Liver (tissue), 3 donors: ENCODE results near the gene SRC.

ENCODE experiments used
- GABPA ChIP-seq, 2 donors: IDR thresholded peaks in 1 of 2; conservative IDR thresholded peaks in 1 of 2; 2 replicates each; pipeline ENCODE4 v1.6.1; 2016; ENCODE audit warnings: antibody characterized with exemption in 2 of 2, mild to moderate bottlenecking in 1 of 2, moderate library complexity in 1 of 2
- TAF1 ChIP-seq: conservative IDR thresholded peaks from 2 replicates; pipeline ENCODE4 v1.6.1; 2016; ENCODE audit warnings: antibody characterized with exemption, mild to moderate bottlenecking
- TF ChIP-seq, protein P1 (sequence below): fragments of 150-350 bp; IDR thresholded peaks from 2 replicates; pipeline ENCODE4 v1.5.1; 2017; ENCODE audit warnings: improper control_type of control experiment, low read depth, low read length; ENCODE audit not compliant: missing input control
- donor health status: healthy.
- donor health status: healthy.

DNA sequence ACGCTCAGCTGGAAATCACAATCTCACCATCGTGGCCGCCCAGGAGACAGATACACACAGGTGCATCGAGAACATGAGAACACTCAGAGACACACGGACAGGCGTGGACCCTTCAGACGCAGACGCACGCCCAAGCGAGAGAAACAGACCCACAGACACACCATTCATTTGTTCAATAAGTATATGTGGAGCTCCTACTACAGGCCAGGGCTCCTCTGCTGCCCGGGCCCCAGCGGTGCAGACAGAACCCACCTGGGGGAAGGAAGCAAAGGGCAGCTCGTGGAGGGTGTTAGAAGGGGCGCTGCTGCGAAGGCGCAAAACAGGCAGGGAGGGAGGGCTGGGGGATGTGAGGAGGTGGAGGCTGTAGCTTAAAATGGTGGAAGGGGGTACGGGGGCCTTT, 39.2 kb downstream of the SRC start:
- TF ChIP-seq, protein P1, sequence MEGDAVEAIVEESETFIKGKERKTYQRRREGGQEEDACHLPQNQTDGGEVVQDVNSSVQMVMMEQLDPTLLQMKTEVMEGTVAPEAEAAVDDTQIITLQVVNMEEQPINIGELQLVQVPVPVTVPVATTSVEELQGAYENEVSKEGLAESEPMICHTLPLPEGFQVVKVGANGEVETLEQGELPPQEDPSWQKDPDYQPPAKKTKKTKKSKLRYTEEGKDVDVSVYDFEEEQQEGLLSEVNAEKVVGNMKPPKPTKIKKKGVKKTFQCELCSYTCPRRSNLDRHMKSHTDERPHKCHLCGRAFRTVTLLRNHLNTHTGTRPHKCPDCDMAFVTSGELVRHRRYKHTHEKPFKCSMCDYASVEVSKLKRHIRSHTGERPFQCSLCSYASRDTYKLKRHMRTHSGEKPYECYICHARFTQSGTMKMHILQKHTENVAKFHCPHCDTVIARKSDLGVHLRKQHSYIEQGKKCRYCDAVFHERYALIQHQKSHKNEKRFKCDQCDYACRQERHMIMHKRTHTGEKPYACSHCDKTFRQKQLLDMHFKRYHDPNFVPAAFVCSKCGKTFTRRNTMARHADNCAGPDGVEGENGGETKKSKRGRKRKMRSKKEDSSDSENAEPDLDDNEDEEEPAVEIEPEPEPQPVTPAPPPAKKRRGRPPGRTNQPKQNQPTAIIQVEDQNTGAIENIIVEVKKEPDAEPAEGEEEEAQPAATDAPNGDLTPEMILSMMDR, result no peak
- no peak for TF ChIP-seq TAF1
- no peak for TF ChIP-seq GABPA (IDR thresholded peaks at IDR 0.05 in 1 of 2, conservative IDR thresholded peaks at IDR 0.05 in 1 of 2)
